Mononuclear cell (primary cell): Measurements from ENCODE around the gene FMO3. TPM values are rescaled to one million over a fixed set of nuclear protein-coding genes. Genes with fewer than 3 reads are reported as not detected.

ENCODE experiments used
- H3K27me3 ChIP-seq: 2 replicates; pipeline ENCODE4 v1.6.0; 2011; ENCODE audit warnings: low read length, control low read depth; ENCODE audit not compliant: insufficient read depth
- H3K4me1 ChIP-seq: 2 replicates; pipeline ENCODE4 v1.5.1; 2011; ENCODE audit warnings: mild to moderate bottlenecking, low read length, control low read depth; ENCODE audit not compliant: insufficient read depth
- H3K4me3 ChIP-seq: 2 replicates; pipeline ENCODE4 v1.5.1; 2011; ENCODE audit warnings: mild to moderate bottlenecking, low read length, moderate library complexity
- H3K9me3 ChIP-seq: 2 replicates; pipeline ENCODE4 v1.5.1; 2011; ENCODE audit warnings: low read depth, mild to moderate bottlenecking, control low read depth, low read length
- total RNA-seq: library from RNA; depleted of rRNA; stranded (reverse); fragments of >200 nt; gene quantifications from one replicate; pipeline ENCODE4 v1.2.3, GENCODE V29; 2012

The FMO3 gene
- total RNA-seq, 1 donor, result not detected

DNA sequence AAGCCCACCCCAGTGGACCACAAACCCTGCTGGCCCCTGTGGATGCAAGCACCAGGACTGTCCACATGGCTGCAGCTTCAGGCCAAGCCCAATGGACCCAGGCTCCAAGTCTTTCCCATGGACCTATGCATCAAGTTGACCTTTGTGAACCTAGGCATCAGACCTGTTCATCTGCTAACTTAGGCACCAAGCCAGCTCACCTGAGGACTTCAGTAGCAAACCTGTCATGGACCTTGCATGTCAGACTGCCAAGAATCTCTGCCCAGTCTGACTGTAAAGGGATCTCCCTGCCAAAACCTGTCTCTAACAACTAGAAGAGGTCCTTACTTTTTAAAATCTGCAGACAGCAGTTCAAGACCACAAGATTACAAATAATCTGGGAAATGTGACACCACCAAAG lies 37.8 kb downstream of the FMO3 start:
- Histone ChIP-seq H3K9me3 (no peaks in the 10 kb centered on the region), H3K4me1 (no peaks in the 10 kb centered on the region), H3K4me3 (no peak overlapping the region), H3K27me3 (no peaks in the 10 kb centered on the region)

DNA sequence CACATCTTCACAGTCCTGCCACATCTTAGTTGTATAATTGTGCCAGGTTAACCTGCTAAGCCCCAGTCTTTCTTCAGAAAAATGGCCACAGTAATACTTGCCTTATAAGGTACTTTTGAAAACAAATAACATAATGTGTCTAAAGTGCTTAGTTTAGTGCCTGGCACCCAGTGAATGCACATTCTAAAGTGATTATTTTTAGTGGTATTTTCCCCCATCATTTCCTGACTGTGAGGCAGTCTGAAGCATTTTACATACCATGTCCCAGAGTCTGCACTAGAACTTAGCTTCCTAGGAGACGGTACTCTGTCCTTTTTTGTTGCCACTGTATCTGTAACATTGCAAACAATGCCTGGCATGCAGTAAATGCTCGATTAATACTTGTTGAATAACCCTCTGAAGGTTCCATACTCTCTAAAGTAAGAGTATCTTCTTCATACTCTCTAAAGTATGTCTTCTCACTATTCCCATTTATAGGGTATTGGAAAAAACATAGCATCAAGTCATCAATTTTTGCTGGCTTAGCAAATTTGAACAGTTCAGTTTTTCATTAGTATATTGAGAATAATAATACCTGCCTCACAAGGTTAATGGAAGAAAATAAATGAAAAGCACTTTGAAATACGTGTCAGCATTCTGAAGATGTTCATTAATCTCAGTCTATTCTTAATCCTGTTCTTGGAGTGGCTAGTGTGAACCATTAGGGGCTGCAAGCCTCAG lies 43.7 kb downstream of the FMO3 start:
- Histone ChIP-seq H3K4me3 (no peak overlapping the region), H3K9me3 (no peaks in the 10 kb centered on the region), H3K27me3 (no peaks in the 10 kb centered on the region), H3K4me1 (no peaks in the 10 kb centered on the region)

DNA sequence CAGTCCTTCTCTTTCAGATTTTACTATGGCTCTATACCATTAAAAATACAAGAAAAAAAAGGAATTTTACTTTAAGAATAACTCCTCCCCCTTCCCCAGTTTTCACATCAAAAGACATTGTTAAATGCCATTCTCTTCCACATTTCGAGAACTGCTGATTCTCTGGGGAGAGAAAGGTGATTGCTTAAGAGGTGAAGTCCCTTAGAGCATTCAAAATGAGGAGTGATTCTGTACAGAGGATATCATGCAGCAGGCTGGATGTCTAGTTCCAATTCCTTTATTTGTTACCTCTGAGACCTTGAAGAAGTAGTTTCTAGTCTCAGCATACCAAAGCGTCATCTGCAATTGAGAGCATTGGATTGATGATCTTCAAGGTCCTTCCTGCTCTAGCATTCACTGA lies 46.9 kb downstream of the FMO3 start:
- no peaks in the 10 kb centered on the region for H3K27me3 ChIP-seq
- H3K4me1 ChIP-seq, result no peaks in the 10 kb centered on the region
- no peaks in the 10 kb centered on the region for H3K9me3 ChIP-seq
- H3K4me3 ChIP-seq, result no peak overlapping the region

DNA sequence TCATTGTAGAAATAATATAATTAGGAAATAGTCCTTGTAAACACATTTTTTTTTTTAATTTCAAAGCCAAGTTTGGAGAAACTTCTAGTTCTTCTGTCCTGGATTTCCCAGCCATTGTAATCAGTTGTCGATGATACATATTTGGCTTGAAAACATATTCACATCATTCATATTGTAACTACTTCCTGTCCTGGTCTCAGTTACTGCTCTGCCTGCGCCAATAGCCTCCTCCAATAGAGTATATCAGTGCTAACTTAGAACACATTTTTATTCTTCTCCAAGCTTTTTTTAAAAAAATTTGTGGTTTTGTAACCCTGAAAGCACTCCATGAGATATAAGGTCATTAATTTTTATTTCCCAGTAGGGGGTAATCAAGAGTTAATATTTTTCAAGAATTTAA lies 48.3 kb downstream of the FMO3 start:
- no peaks in the 10 kb centered on the region for H3K27me3 ChIP-seq
- no peaks in the 10 kb centered on the region for H3K9me3 ChIP-seq
- no peaks in the 10 kb centered on the region for H3K4me1 ChIP-seq
- H3K4me3 ChIP-seq, result no peak overlapping the region

DNA sequence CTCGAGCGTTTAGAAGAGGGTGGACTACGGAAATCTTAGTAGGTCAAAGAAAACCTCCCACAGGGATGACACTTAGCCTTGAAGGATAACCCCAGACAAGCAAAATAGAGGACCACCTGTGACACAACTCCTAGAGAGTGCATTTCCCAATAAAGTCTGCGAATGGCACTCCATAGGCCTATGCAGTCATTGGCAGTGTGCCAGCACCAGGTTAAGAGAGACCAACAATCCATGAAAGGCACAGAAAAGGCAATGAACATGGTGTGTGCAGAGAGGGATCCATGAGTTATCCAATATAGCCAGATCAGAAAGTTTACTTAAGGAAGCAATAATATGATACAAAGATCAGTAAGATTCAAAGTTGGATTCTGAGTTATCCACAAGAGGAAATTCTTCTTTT lies 49.2 kb downstream of the FMO3 start:
- H3K4me1 ChIP-seq, result no peaks in the 10 kb centered on the region
- no peaks in the 10 kb centered on the region for H3K27me3 ChIP-seq
- no peak overlapping the region for H3K4me3 ChIP-seq
- no peaks in the 10 kb centered on the region for H3K9me3 ChIP-seq

DNA sequence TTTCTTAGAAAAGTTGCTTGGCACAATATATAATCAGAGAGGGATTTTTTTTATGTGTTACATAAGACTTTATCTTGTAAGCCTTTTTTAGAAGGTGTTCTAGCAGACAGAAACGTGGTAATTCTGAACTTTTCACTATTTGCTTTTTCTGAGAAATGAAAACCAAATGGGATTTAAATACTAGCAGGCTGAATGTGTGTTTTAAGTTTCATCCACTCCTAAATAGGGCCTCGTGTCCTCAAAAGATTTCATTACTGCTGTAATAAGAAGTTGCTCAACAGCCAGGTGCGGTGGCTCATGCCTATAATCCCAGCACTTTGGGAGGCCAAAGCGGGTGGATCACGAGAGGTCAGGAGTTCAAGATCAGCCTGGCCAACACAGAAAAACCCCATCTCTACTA lies 49.7 kb downstream of the FMO3 start:
- Histone ChIP-seq H3K4me3 (no peak overlapping the region), H3K4me1 (no peaks in the 10 kb centered on the region), H3K27me3 (no peaks in the 10 kb centered on the region), H3K9me3 (no peaks in the 10 kb centered on the region)

DNA sequence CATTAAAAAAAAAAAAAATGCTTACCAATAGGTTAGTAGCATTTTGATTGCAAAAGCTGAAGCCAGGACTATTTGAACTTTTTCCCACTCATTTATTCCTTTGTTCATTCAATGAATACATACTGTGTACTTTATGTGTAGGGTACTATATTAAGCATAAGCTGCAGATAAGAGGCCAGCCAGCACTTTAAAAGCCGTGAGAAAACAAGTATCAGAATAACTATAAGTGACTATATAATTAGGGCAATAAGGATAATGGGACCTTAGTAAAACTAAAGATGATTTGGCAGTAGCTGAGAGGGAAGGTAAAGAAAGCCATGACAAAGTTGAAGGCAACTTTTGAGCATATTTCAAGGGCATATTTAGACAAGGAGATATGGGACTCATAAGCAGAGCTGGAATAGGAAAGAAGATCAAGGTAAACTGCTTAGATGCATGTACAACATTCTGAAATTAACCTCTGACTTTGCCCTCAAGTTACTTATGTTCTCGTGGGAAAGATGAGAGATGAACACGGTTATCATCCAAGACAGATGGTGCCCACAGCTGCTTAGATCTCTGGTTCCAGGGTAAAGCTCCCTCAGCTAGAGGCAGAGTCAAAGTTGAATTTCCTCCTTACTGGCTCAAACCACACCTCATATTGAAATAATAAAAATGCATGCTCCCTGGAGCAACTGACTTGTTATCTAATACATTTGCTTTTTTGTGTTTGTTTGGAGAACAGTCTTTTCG lies 50.4 kb downstream of the FMO3 start:
- Histone ChIP-seq H3K27me3 (no peaks in the 10 kb centered on the region), H3K4me3 (no peak overlapping the region), H3K4me1 (no peaks in the 10 kb centered on the region), H3K9me3 (no peaks in the 10 kb centered on the region)

DNA sequence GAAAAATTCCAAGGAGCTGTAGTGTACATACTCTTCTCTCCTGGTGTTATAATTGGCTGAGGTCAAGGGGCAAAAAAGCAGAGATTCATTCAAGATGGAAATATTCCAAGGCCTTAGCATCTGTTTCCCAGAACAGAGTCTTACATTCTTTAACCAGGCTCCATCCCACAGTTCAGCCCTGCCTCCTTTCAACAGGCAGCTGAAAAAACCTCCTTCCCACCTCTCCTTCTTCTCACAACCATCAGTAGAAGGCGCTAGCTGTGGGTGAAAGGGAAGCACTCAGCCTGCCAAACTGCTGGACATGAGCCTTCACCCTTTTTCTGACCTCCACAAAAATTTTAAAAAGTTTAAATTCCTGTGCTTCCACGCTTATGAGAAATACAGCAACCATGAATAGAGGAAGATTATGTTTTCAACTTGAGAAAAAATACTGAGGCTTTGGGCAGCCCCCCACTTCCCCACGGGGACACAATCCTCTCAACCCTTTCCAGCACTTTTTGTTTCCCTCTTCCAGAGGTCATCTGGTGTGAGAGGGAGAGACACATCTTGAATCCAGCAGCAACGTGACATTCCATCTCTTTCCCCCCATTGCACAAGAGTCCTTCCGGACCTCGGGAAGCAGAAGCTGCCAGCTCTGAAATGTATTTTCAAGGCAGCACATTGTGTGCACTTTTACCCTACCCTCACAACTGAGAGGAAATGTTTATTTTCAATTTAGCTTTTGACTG lies 51.1 kb downstream of the FMO3 start:
- H3K4me1 ChIP-seq, result no peaks in the 10 kb centered on the region
- no peak overlapping the region for H3K4me3 ChIP-seq
- H3K27me3 ChIP-seq, result no peaks in the 10 kb centered on the region
- H3K9me3 ChIP-seq, result no peaks in the 10 kb centered on the region

DNA sequence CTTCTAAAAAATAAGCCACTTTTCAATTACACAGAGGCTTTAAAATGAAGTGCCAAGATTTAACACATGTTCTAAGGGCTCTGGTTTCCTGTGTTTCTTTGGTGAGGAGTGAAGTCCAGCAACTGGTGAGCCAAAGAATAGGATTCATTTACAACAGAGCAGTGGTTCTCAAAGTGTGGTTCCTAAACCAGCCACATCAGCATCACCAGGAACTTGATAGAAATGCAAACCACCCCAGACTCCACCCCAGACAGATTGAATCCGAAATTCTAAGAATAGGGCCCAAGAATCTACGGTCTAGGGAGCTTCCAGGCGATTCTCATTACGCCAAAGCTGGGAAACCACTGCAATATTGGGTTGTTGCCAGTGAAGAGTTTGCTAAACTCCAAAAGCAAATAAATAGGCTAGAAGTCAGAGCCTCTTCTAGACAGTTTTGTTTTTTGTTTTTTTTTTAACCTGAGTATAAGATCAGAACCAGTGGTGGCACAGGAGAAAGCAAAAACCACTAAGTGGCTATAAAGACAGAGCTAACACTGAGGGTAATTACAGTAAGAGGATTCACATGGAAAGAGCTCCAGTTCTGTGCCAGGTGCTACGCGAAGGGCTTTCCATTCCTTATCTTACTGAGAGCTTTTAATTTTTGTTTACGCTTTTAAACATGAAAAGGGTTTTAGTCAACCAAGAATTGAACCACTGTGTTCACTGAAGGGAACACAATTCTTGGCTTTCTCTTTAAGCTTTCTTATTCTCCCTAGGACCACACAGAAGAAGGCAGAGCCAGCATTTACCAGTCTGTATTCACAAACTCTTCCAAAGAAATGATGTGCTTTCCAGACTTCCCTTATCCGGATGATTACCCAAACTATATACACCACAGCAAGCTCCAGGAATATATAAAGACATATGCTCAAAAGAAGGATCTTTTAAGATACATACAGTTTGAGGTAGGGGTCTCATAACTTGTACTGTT lies 52.0 kb downstream of the FMO3 start:
- H3K4me3 ChIP-seq, result no peak overlapping the region
- no peaks in the 10 kb centered on the region for H3K27me3 ChIP-seq
- H3K4me1 ChIP-seq, result no peaks in the 10 kb centered on the region
- no peaks in the 10 kb centered on the region for H3K9me3 ChIP-seq

DNA sequence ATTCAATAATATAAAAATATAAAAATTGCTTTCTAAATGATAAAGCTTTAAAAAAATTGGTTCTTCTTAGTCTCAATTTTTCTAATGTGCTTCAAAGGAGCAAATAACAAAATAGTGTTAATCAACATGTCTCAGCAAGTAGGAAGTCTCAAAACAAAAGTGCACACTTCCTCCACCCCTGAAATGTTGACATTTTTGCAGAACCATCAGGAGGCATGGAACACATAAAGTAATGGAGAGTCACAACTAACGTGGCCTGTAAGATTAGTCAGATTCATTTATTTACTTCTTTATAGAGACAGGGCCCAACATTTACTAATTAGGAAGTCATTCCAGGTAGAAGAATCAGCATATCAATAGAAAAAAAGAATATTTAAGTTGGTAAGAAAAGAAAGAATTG lies 59.5 kb downstream of the FMO3 start:
- Histone ChIP-seq H3K27me3 (no peaks in the 10 kb centered on the region), H3K4me1 (no peaks in the 10 kb centered on the region), H3K4me3 (no peak overlapping the region), H3K9me3 (no peaks in the 10 kb centered on the region)

DNA sequence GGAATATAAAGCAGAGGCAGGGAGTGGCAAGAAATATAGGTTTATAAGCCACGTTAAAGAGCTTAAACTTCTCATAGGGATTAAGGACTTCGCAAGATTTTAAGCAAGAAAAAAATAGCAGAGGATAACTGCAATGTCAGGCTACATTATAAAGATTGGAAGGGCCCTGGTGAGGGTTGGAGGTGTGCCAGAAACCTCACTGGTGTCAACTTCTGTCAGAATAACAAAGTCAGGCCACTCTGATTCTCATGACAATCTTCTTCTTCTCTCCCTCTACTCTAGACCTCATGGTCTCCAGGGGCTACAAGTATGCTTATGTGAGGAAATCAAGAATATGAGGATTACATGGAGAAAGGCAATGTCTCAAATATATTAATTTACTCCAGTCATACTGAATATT lies 61.8 kb downstream of the FMO3 start:
- no peaks in the 10 kb centered on the region for H3K4me1 ChIP-seq
- no peak overlapping the region for H3K4me3 ChIP-seq
- H3K9me3 ChIP-seq, result no peaks in the 10 kb centered on the region
- H3K27me3 ChIP-seq, result no peaks in the 10 kb centered on the region

DNA sequence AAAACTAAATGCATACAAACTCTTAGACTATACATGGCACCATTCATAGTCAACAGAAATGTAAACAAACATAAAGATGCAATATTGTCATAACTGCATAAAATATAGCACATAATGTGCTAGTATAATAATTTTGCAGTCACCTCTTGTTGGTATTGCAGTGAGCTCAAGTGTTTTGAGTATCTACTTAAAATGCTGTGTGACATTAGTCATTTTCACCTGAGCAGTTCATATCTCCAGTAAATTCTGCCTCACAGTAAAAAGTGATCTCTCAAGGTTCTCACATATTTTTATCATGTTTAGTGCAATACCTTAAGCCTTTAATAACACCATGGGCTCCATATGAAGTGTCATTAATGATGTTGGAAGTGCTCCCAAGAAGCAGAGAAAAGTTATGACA lies 64.8 kb downstream of the FMO3 start:
- Histone ChIP-seq H3K4me1 (no peaks in the 10 kb centered on the region), H3K4me3 (no peak overlapping the region), H3K9me3 (no peaks in the 10 kb centered on the region), H3K27me3 (no peaks in the 10 kb centered on the region)

DNA sequence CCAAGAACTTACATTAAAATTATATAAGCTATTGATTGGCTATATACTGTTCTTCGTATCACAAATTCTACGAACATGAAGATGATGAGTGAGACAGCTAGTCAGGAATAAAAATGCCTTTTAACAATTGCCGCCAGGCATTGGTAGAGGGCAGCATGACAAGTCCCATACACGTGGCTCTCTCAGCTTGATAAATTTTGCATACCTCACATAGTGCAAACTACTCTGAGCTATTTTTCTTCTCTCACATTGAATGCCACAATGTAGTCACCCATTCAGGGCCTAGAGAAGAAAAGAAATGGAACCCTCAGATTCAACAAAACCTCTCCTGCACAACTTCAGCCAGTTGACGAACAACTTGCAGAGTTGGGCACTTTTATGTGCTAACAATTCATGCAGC lies 67.4 kb downstream of the FMO3 start:
- no peak overlapping the region for H3K4me3 ChIP-seq
- H3K4me1 ChIP-seq, result no peaks in the 10 kb centered on the region
- no peaks in the 10 kb centered on the region for H3K27me3 ChIP-seq
- no peaks in the 10 kb centered on the region for H3K9me3 ChIP-seq

DNA sequence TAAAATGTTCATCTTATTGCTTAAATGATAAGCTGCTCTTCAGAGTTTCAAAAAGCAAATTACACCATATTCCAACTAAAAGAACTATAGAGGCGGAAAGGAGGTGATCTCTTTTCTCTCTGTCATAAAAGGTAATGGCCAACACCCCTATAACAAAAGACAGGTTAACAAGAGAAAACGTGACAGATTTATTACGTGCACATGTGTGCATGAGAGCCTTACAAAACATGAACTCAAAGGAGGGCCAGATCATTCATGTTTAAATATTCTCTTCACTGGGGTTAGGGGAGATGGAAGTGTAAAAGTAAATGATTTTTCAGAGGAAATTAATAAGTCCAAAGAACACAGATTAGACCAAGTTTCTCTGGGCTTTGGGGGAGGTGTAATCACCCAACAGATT lies 67.8 kb downstream of the FMO3 start:
- Histone ChIP-seq H3K4me1 (no peaks in the 10 kb centered on the region), H3K9me3 (no peaks in the 10 kb centered on the region), H3K27me3 (no peaks in the 10 kb centered on the region), H3K4me3 (no peak overlapping the region)

DNA sequence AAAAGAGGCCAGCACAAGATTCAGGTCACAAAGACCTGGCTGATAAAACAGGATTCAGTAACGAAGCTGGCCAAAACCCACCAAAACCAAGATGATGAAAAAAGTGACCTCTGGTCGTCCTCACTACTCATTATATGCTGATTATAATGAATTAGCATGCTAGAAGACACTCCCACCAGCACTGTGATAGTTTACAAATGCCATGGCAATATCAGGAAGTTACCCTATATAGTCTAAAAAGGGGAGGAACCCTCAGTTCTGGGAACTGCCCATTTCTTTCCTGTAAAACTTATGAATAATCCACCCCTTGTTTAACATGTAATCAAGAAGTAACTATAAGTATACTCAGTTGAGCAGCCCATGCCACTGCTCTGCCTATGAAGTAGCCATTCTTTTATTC lies 68.4 kb downstream of the FMO3 start:
- H3K4me3 ChIP-seq, result no peak overlapping the region
- no peaks in the 10 kb centered on the region for H3K4me1 ChIP-seq
- H3K27me3 ChIP-seq, result no peaks in the 10 kb centered on the region
- H3K9me3 ChIP-seq, result no peaks in the 10 kb centered on the region
